ENCODE measurements around the gene MACROD2. TPM values are rescaled to one million over a fixed set of nuclear protein-coding genes. Genes with fewer than 3 reads are reported as not detected.
A peak's percentile ranks its signal among the peaks of the same experiment; 100 is the strongest.

Gene MACROD2
- total and polyA plus RNA-seq, 2 experiments from 2014 or later, result 2.8 to 4.3 TPM

GRCh38 chr20:14418376-14418775 is 423.1 kb downstream of the MACROD2 start:
- no peak for ATAC-seq
- Histone ChIP-seq H3F3A (replicated peaks; ENCODE audit: low read depth) (no peaks in the 10 kb centered on the region), H3K4me2 (no peak overlapping the region), H3K27me3 (ENCODE audit: insufficient read depth) (no peaks in the 10 kb centered on the region), H2AFZ (no peak overlapping the region), H3K79me2 (replicated peaks; ENCODE audit: insufficient read depth) (no peaks in the 10 kb centered on the region), H3K36me3 (ENCODE audit: insufficient read depth) (no peaks in the 10 kb centered on the region), H4K20me1 (replicated peaks; ENCODE audit: insufficient read depth) (no peaks in the 10 kb centered on the region), H3K9me2 (ENCODE audit: insufficient read depth) (no peaks in the 10 kb centered on the region), H3K4me1 (ENCODE audit: insufficient read depth) (peaks cover 17% of the 10 kb centered on the region), H3K27ac (ENCODE audit: low read depth) (no peak overlapping the region), H3K4me3 (no peak overlapping the region)
- Mint-ChIP-seq H3K9me3 (no peaks in the 10 kb centered on the region), H3K27ac (no peak overlapping the region), H3K27me3 (ENCODE audit: insufficient read depth, low read depth, poor library complexity) (no peaks in the 10 kb centered on the region), H3K4me3 (no peak overlapping the region), H3K36me3 (ENCODE audit: low read depth) (no peaks in the 10 kb centered on the region), H3K4me1 (peaks cover 26% of the 10 kb centered on the region)
- TF ChIP-seq, protein P1, sequence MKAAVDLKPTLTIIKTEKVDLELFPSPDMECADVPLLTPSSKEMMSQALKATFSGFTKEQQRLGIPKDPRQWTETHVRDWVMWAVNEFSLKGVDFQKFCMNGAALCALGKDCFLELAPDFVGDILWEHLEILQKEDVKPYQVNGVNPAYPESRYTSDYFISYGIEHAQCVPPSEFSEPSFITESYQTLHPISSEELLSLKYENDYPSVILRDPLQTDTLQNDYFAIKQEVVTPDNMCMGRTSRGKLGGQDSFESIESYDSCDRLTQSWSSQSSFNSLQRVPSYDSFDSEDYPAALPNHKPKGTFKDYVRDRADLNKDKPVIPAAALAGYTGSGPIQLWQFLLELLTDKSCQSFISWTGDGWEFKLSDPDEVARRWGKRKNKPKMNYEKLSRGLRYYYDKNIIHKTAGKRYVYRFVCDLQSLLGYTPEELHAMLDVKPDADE (IDR thresholded peaks at IDR 0.05), result no peak
- no peak for TF ChIP-seq EZH2 (IDR thresholded peaks at IDR 0.05; ENCODE audit: low read depth, unreplicated experiment)
- TF ChIP-seq, protein P2, sequence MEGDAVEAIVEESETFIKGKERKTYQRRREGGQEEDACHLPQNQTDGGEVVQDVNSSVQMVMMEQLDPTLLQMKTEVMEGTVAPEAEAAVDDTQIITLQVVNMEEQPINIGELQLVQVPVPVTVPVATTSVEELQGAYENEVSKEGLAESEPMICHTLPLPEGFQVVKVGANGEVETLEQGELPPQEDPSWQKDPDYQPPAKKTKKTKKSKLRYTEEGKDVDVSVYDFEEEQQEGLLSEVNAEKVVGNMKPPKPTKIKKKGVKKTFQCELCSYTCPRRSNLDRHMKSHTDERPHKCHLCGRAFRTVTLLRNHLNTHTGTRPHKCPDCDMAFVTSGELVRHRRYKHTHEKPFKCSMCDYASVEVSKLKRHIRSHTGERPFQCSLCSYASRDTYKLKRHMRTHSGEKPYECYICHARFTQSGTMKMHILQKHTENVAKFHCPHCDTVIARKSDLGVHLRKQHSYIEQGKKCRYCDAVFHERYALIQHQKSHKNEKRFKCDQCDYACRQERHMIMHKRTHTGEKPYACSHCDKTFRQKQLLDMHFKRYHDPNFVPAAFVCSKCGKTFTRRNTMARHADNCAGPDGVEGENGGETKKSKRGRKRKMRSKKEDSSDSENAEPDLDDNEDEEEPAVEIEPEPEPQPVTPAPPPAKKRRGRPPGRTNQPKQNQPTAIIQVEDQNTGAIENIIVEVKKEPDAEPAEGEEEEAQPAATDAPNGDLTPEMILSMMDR (conservative IDR thresholded peaks at IDR 0.05; ENCODE audit: low read depth in 2 of 2), result no peak
- TF ChIP-seq ZNF114 (CRISPR knock-in tag; IDR thresholded peaks at IDR 0.05), result no peak
- TF ChIP-seq JUNB (IDR thresholded peaks at IDR 0.05; ENCODE audit: unreplicated experiment), result no peak
- DNase-seq (ENCODE audit: low spot score), result peak; percentile 3

DNA sequence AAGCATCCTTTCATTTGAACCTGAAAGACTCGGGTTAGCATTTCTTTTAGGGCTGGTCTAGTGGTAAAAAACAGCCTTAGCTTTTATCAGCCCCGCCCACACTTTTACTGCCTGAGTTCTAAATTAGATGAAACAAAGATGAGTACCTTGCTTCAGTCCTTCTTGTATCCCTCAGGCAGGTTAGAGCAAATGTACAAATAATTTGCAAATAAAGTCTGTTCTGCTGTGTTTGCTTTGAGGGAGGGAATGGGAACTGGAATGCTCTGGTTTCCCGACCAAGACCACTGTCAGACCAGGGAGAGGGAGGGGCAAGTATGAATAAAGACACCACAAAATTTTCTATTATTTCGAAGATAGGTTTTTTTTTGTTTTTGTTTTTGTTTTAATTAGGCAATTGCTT is 427.6 kb downstream of the MACROD2 start:
- DNase-seq (ENCODE audit: low spot score), result peak; percentile 32
- H3K36me3 ChIP-seq (ENCODE audit: insufficient read depth), result no peaks in the 10 kb centered on the region
- H3K27me3 ChIP-seq (ENCODE audit: insufficient read depth), result no peaks in the 10 kb centered on the region
- no peaks in the 10 kb centered on the region for H3K27me3 Mint-ChIP-seq (ENCODE audit: insufficient read depth, low read depth, poor library complexity)
- peaks cover 9% of the 10 kb centered on the region; the same call in 1 of the 2 replicates for H3K4me1 ChIP-seq (ENCODE audit: insufficient read depth)
- H3K27ac Mint-ChIP-seq, result no peak overlapping the region
- H3F3A ChIP-seq (replicated peaks; ENCODE audit: low read depth), result no peaks in the 10 kb centered on the region
- peaks cover 7% of the 10 kb centered on the region for H3K4me1 Mint-ChIP-seq
- H3K79me2 ChIP-seq (replicated peaks; ENCODE audit: insufficient read depth), result no peaks in the 10 kb centered on the region
- no peaks in the 10 kb centered on the region for H4K20me1 ChIP-seq (replicated peaks; ENCODE audit: insufficient read depth)
- TF ChIP-seq ZNF462 (CRISPR knock-in tag; IDR thresholded peaks at IDR 0.05) (no peak), ZNF114 (CRISPR knock-in tag; IDR thresholded peaks at IDR 0.05) (no peak), ZNF331 (CRISPR knock-in tag; IDR thresholded peaks at IDR 0.05; ENCODE audit: low read depth) (no peak), STAT1 (IDR thresholded peaks at IDR 0.05; ENCODE audit: unreplicated experiment) (no peak), POLR2AphosphoS5 (IDR thresholded peaks at IDR 0.05; ENCODE audit: low read depth) (no peak), EZH2 (IDR thresholded peaks at IDR 0.05; ENCODE audit: low read depth, unreplicated experiment) (no peak), EZH2phosphoT487 (IDR thresholded peaks at IDR 0.05; ENCODE audit: unreplicated experiment) (no peak), NANOG (IDR thresholded peaks at IDR 0.05; ENCODE audit: borderline replicate concordance) (no peak)
- TF ChIP-seq, protein P2 (conservative IDR thresholded peaks at IDR 0.05; ENCODE audit: low read depth in 2 of 2), result no peak
- no peak overlapping the region for H3K4me3 Mint-ChIP-seq
- H3K9me3 Mint-ChIP-seq, result no peaks in the 10 kb centered on the region
- H3K4me2 ChIP-seq, result no peak overlapping the region
- ATAC-seq, result no peak
- no peaks in the 10 kb centered on the region for H3K36me3 Mint-ChIP-seq (ENCODE audit: low read depth)
- H3K9me2 ChIP-seq (ENCODE audit: insufficient read depth), result no peaks in the 10 kb centered on the region
- H3K27ac ChIP-seq (ENCODE audit: low read depth), result no peak overlapping the region
- no peak overlapping the region for H3K4me3 ChIP-seq
- H2AFZ ChIP-seq, result no peak overlapping the region

Measured in GM23338 (cell line).